Endothelial cell of umbilical vein (primary cell): ENCODE results near the gene BTF3L4. TPM values are rescaled to one million over a fixed set of nuclear protein-coding genes. Genes with fewer than 3 reads are reported as not detected.

Experiments used
- BruUV-seq: library from RNA; stranded (reverse); fragments of 400-500 nt; replicated peaks from 2 replicates; lab custom pipeline; 2021; lab: Mats Ljungman, UMichigan
- CTCF ChIA-PET: fragments of 300-600, 350-600 bp; sonication (Branson Sonifier 250); formaldehyde crosslinking; loops from one replicate; lab custom pipeline; 2021; ENCODE audit warnings: antibody characterized with exemption, inconsistent platforms; lab: Charles Lee
- POLR2A ChIA-PET: fragments of 300-600, 350-600 bp; sonication (Branson Sonifier 250); formaldehyde crosslinking; loops from one replicate; lab custom pipeline; 2021; ENCODE audit warnings: antibody characterized with exemption, inconsistent platforms; lab: Charles Lee
- DNase-seq: peaks from one replicate; pipeline ENCODE4 v3.0.0-alpha.2; 2011; ENCODE audit warnings: low read depth, low spot score
- FAIRE-seq: peaks from 2 replicates; lab custom pipeline; 2011; peaks lifted over from hg19 to GRCh38; lab: Jason Lieb, UNC
- H2AFZ ChIP-seq: 2 replicates; pipeline ENCODE4 v1.6.0; 2012; ENCODE audit warnings: low read depth, low read length, control low read depth, inconsistent platforms
- H3K27ac ChIP-seq: 2 replicates; pipeline ENCODE4 v1.5.1; 2011; ENCODE audit warnings: low read depth, mild to moderate bottlenecking, control low read depth, low read length, moderate library complexity; ENCODE audit not compliant: insufficient read depth
- H3K27me3 ChIP-seq, 2 experiments: 2 replicates each; pipeline versions ENCODE4 v1.6.0 to v1.6.1; 2011; ENCODE audit warnings: low read length in 2 of 2, mixed read lengths in 1 of 2; ENCODE audit not compliant: control insufficient read depth in 2 of 2, insufficient read depth in 2 of 2
- H3K36me3 ChIP-seq, 2 experiments: 2 replicates in 1 of 2; 3 replicates in 1 of 2; pipeline ENCODE4 v1.5.1; 2011; ENCODE audit warnings: low read length in 2 of 2, mild to moderate bottlenecking in 1 of 2, moderate library complexity in 1 of 2; ENCODE audit not compliant: control insufficient read depth in 2 of 2, insufficient read depth in 2 of 2; ENCODE audit errors: extremely low read depth in 1 of 2
- H3K4me1 ChIP-seq: 3 replicates; pipeline ENCODE4 v1.5.1; 2011; ENCODE audit warnings: mild to moderate bottlenecking, low read length; ENCODE audit not compliant: control insufficient read depth, insufficient read depth; ENCODE audit errors: extremely low read depth
- H3K4me2 ChIP-seq: 2 replicates; pipeline ENCODE4 v1.6.1; 2011; ENCODE audit warnings: low read length, control low read depth, mixed read lengths; ENCODE audit not compliant: insufficient read depth
- H3K4me3 ChIP-seq, 3 experiments: fragments of 200-600 bp in 1 of 3; sonication (generic), shearing (Covaris generic) in 1 of 3; replicated peaks in 1 of 3; 2 replicates each; pipeline ENCODE4 v1.5.1; 2011 to 2016; ENCODE audit warnings: control low read depth in 3 of 3, low read length in 3 of 3, mild to moderate bottlenecking in 2 of 3, inconsistent platforms in 1 of 3, low read depth in 1 of 3, moderate library complexity in 1 of 3; ENCODE audit not compliant: insufficient read depth in 1 of 3
- H3K79me2 ChIP-seq: 2 replicates; pipeline ENCODE4 v1.6.0; 2012; ENCODE audit warnings: low read length, inconsistent platforms; ENCODE audit not compliant: control insufficient read depth, insufficient read depth
- H3K9ac ChIP-seq: replicated peaks from 2 replicates; pipeline ENCODE3; 2011; ENCODE audit warnings: low read length, control low read depth; ENCODE audit not compliant: insufficient read depth; ENCODE audit errors: extremely low read depth
- H3K9me1 ChIP-seq: replicated peaks from 3 replicates; pipeline ENCODE4 v1.6.0; 2011; ENCODE audit warnings: mild to moderate bottlenecking, low read length; ENCODE audit not compliant: control insufficient read depth, insufficient read depth; ENCODE audit errors: extremely low read depth
- H3K9me3 ChIP-seq: replicated peaks from 2 replicates; pipeline ENCODE4 v1.5.1; 2012; ENCODE audit warnings: low read length, inconsistent platforms; ENCODE audit not compliant: control insufficient read depth, insufficient read depth
- H4K20me1 ChIP-seq: replicated peaks from 2 replicates; pipeline ENCODE3; 2011; ENCODE audit warnings: mild to moderate bottlenecking, low read length; ENCODE audit not compliant: control insufficient read depth, insufficient read depth; ENCODE audit errors: extremely low read depth
- FOS ChIP-seq: IDR thresholded peaks from 2 replicates; pipeline ENCODE4 v1.6.1; 2011; ENCODE audit warnings: mild to moderate bottlenecking, low read length, moderate library complexity, borderline replicate concordance; ENCODE audit not compliant: insufficient read depth
- GATA2 ChIP-seq: IDR thresholded peaks from 2 replicates; pipeline ENCODE4 v1.7.0; 2011; ENCODE audit warnings: low read depth, mild to moderate bottlenecking, moderate library complexity, mixed read lengths, low read length; ENCODE audit not compliant: insufficient read length, insufficient read depth
- JUN ChIP-seq: IDR thresholded peaks from 2 replicates; pipeline ENCODE4 v1.6.1; 2011; ENCODE audit warnings: borderline replicate concordance, low read depth; ENCODE audit not compliant: insufficient read length, insufficient read depth
- MAX ChIP-seq: IDR thresholded peaks from 2 replicates; pipeline ENCODE4 v1.6.1; 2011; ENCODE audit not compliant: insufficient read depth, insufficient read length
- dilution Hi-C: fragments of 300-500 bp; cut with MboI; formaldehyde crosslinking; loops from one replicate; pipeline ENCODE4 v1.15.0; 2019; ENCODE audit warnings: low sequenced_read_pairs; ENCODE audit not compliant: extremely low pct_ligation_motif_present
- intact Hi-C: fragments of 100-400 bp; cut with micrococcal nuclease; formaldehyde crosslinking; loops from one replicate; pipeline ENCODE4 v1.10.0; 2022
- polyA plus RNA-seq, 4 experiments: library from polyadenylated mRNA; depleted of rRNA in 3 of 4; stranded (reverse) in 3 of 4; unstranded in 1 of 4; fragments of >200 nt; gene quantifications; 2 replicates each; pipeline versions ENCODE4 v1.2.1 to v1.2.3, GENCODE V29; 2011 to 2012; ENCODE audit warnings: missing spikeins in 1 of 4
- total RNA-seq: library from RNA; stranded (reverse); gene quantifications from 2 replicates; pipeline ENCODE4 v1.2.3, GENCODE V29; 2021

The BTF3L4 gene
- total and polyA plus RNA-seq, 2 donors (not counting 3 experiments of a cell fraction or from before 2014, with no cell fraction given): 25.1 to 43.2 TPM

- peak overlapping the region; percentile 86 for H3K9ac ChIP-seq
- H3K4me1 ChIP-seq: peaks cover 24% of the 10 kb centered on the region
- POLR2A ChIA-PET: interaction anchor here (1.4 to 1.5 kb wide), 2 partner anchors 21 to 27 kb away, joined by 3 to 4 read pairs; partner anchors contain the start of gene KTI12
- DNase-seq (no peak), FAIRE-seq (no peak)
- TF ChIP-seq FOS (no peak), JUN (no peak), MAX (no peak), GATA2 (no peak)
- H3K36me3 ChIP-seq: peaks cover 0 to 4% of the 10 kb centered on the region in 2 experiments
- TSS peak; percentile 62 for BruUV-seq
- H3K4me2 ChIP-seq: peak overlapping the region; percentile 97
- dilution Hi-C loops: no loop called here
- H3K27me3 ChIP-seq: no peaks in the 10 kb centered on the region
- CTCF ChIA-PET: interaction anchor here (1.0 to 1.1 kb wide), 3 partner anchors 10 to 158 kb away, joined by 3 to 4 read pairs (median 3); partner anchors contain the start of gene RAB3B
- no peaks in the 10 kb centered on the region for H4K20me1 ChIP-seq
- peak overlapping the region; percentile 75 for H3K27ac ChIP-seq
- intact Hi-C loops: loop anchor here (1.0 to 5.0 kb wide), 2 partner anchors 21 to 313 kb away; partner anchors contain the start of genes CC2D1B and KTI12
- peaks cover 43% of the 10 kb centered on the region for H3K79me2 ChIP-seq
- H3K9me3 ChIP-seq: no peaks in the 10 kb centered on the region
- peak overlapping the region; percentile 71 for H2AFZ ChIP-seq
- peak overlapping the region; percentile 62 to 93 (median 92) for H3K4me3 ChIP-seq
- no peaks in the 10 kb centered on the region for H3K9me1 ChIP-seq
These were observed 1.5 kb upstream of the BTF3L4 start for GRCh38 chr1:52054496-52055065.
